ENCODE results near the gene CTSD. TPM values are rescaled to one million over a fixed set of nuclear protein-coding genes. Genes with fewer than 3 reads are reported as not detected.

Gene CTSD
- total and polyA plus RNA-seq, 2 of the 4 experiments (the other 2 are of a cell fraction): 39.8 to 166 TPM

DNA sequence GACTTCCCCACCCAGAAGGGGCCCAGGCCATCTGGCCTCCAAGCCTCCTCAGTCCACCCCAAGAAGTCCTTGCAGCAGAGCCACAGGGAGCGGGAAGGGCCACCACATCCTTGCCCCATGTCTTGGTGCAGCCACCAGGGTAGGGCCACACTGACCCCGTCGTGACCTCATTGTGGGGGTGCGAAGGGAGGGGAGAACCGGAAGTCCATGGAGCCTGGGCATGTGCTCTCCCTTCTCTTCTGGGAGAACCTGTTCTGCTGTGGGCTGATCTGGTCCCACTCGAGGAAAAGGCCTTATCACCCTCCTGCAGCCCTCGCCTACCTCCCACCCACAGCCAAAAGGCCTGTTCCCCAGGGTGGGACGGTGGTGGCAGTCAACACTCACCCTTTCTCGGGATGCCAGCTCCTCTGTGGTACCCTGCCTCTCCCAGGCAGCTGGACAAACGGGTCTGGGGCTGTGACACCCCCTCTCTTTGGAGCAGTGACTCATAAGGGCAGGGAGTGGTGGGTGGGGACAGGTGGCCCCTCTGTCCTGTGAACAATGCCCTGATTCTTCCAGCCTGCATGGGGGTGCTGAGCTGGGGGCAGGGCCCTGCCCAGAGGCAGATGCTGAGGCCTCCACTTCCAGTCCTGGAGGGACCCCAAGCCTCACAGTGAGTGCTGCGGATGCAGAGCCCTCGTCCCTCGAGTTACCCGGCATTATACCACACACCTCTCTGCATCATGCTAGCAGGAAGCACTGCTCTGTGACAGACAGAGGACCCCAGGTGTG is 14.6 kb upstream of the CTSD start:
- POLR2A ChIA-PET (ENCODE audit: unreplicated experiment): no interaction called here
- ATAC-seq (ENCODE audit: low read depth): no peak
- DNase-seq: no peak

More for the DNA sequence above, 14.6 kb upstream of the CTSD start:
- no peak overlapping the region for H3K4me2 ChIP-seq (ENCODE audit: low read depth, low read length)
- no TSS peak for BruUV-seq (replicated peaks)
- H3K9me1 ChIP-seq (ENCODE audit: insufficient read depth, low read length): 0 out of 2 replicates have a peak, but pooled peaks cover under 1% of the 10 kb centered on the region
- peaks cover 9% of the 10 kb centered on the region for H3K9me3 ChIP-seq (ENCODE audit: control insufficient read depth, insufficient read depth, low read length)
- dilution Hi-C loops (cut with HindIII; ENCODE audit: low sequenced_read_pairs, unreplicated experiment) (no loop called here), intact Hi-C loops (cut with micrococcal nuclease) (no loop called here), in situ Hi-C loops (cut with MboI; ENCODE audit: low sequenced_read_pairs) (no loop called here)
- H3K4me3 ChIP-seq (ENCODE audit: insufficient read depth, low read depth, low read length): no peak overlapping the region
- TF ChIP-seq POLR2A (IDR thresholded peaks at IDR 0.05; ENCODE audit: low read depth, low read length) (no peak), BHLHE40 (IDR thresholded peaks at IDR 0.05; ENCODE audit: low read depth, low read length) (no peak), SMC3 (IDR thresholded peaks at IDR 0.05; ENCODE audit: low read depth, low read length) (no peak), MXI1 (IDR thresholded peaks at IDR 0.05; ENCODE audit: borderline replicate concordance, low read depth, low read length) (no peak), MAFK (IDR thresholded peaks at IDR 0.05; ENCODE audit: low read depth, low read length) (no peak), RCOR1 (IDR thresholded peaks at IDR 0.05; ENCODE audit: insufficient replicate concordance, low read length) (no peak), CEBPB (IDR thresholded peaks at IDR 0.05; ENCODE audit: low read depth, low read length) (no peak), RFX5 (IDR thresholded peaks at IDR 0.05; ENCODE audit: low read depth, low read length) (no peak), FOS (IDR thresholded peaks at IDR 0.05; ENCODE audit: low read depth, low read length) (no peak), NFE2L2 (IDR thresholded peaks at IDR 0.05; ENCODE audit: low read depth, low read length) (no peak), CHD1 (IDR thresholded peaks at IDR 0.05; ENCODE audit: low read depth, low read length) (no peak), RAD21 (IDR thresholded peaks at IDR 0.05; ENCODE audit: low read length) (no peak), MAZ (IDR thresholded peaks at IDR 0.05; ENCODE audit: borderline replicate concordance, low read depth, low read length) (no peak)
- TF ChIP-seq, protein P1, sequence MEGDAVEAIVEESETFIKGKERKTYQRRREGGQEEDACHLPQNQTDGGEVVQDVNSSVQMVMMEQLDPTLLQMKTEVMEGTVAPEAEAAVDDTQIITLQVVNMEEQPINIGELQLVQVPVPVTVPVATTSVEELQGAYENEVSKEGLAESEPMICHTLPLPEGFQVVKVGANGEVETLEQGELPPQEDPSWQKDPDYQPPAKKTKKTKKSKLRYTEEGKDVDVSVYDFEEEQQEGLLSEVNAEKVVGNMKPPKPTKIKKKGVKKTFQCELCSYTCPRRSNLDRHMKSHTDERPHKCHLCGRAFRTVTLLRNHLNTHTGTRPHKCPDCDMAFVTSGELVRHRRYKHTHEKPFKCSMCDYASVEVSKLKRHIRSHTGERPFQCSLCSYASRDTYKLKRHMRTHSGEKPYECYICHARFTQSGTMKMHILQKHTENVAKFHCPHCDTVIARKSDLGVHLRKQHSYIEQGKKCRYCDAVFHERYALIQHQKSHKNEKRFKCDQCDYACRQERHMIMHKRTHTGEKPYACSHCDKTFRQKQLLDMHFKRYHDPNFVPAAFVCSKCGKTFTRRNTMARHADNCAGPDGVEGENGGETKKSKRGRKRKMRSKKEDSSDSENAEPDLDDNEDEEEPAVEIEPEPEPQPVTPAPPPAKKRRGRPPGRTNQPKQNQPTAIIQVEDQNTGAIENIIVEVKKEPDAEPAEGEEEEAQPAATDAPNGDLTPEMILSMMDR (conservative IDR thresholded peaks at IDR 0.05; ENCODE audit: low read depth, low read length): no peak
- TF ChIP-seq, protein P2, sequence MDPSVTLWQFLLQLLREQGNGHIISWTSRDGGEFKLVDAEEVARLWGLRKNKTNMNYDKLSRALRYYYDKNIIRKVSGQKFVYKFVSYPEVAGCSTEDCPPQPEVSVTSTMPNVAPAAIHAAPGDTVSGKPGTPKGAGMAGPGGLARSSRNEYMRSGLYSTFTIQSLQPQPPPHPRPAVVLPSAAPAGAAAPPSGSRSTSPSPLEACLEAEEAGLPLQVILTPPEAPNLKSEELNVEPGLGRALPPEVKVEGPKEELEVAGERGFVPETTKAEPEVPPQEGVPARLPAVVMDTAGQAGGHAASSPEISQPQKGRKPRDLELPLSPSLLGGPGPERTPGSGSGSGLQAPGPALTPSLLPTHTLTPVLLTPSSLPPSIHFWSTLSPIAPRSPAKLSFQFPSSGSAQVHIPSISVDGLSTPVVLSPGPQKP (IDR thresholded peaks at IDR 0.05; ENCODE audit: borderline replicate concordance, low read depth, low read length): no peak
- TF ChIP-seq, protein P3, sequence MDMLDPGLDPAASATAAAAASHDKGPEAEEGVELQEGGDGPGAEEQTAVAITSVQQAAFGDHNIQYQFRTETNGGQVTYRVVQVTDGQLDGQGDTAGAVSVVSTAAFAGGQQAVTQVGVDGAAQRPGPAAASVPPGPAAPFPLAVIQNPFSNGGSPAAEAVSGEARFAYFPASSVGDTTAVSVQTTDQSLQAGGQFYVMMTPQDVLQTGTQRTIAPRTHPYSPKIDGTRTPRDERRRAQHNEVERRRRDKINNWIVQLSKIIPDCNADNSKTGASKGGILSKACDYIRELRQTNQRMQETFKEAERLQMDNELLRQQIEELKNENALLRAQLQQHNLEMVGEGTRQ (IDR thresholded peaks at IDR 0.05; ENCODE audit: low read depth, low read length): no peak
- H3K18ac ChIP-seq (ENCODE audit: low read depth, low read length): no peak overlapping the region
- no peaks in the 10 kb centered on the region; the same call in 1 of the 2 replicates for H4K20me1 ChIP-seq (ENCODE audit: insufficient read depth, low read length)
- no peak overlapping the region for H4K8ac ChIP-seq (ENCODE audit: low read depth in 2 of 2, low read length in 2 of 2)
- no peak overlapping the region for H4K91ac ChIP-seq (ENCODE audit: insufficient read depth, low read depth, low read length)
- no peak overlapping the region for H2AFZ ChIP-seq (replicated peaks; ENCODE audit: low read length, poor library complexity)
- no peak overlapping the region for H2AK5ac ChIP-seq (ENCODE audit: low read depth, low read length)
- H2AK9ac ChIP-seq (replicated peaks; ENCODE audit: low read depth, low read length, poor library complexity): no peak overlapping the region
- H2BK120ac ChIP-seq (ENCODE audit: low read depth, low read length): no peak overlapping the region
- 80% methylated on average over 1 of the region's 14 CpGs; no CpG with 5 or more reads in 1 of the 2 experiments for WGBS, 2 experiments (ENCODE audit: extremely low coverage in 2 of 2, insufficient read length in 1 of 2)
- no peaks in the 10 kb centered on the region for H3K36me3 ChIP-seq (ENCODE audit: control insufficient read depth, insufficient read depth, low read length)
- no peak overlapping the region for H3K27ac ChIP-seq (ENCODE audit: insufficient read depth, low read length)
- H3K79me1 ChIP-seq (ENCODE audit: low read depth in 1 of 2, low read length in 2 of 2): no peaks in the 10 kb centered on the region
- CTCF ChIA-PET: no interaction called here
- no peak overlapping the region for H2BK20ac ChIP-seq (ENCODE audit: low read depth, low read length)
- H3K27me3 ChIP-seq (ENCODE audit: control insufficient read depth, insufficient read depth, low read length): peaks cover 39% of the 10 kb centered on the region
- no peak overlapping the region for H3K9ac ChIP-seq (ENCODE audit: low read depth, low read length)
- peaks cover 4% of the 10 kb centered on the region for H3K4me1 ChIP-seq (ENCODE audit: control insufficient read depth, insufficient read depth, low read length)
- no peak overlapping the region for H3K23ac ChIP-seq (ENCODE audit: low read depth, low read length)
- no peak overlapping the region for H3K56ac ChIP-seq (ENCODE audit: extremely low read depth, insufficient read depth, low read length)
- no peak overlapping the region for H3K14ac ChIP-seq (replicated peaks; ENCODE audit: low read depth, low read length)
- no peak overlapping the region for H2BK5ac ChIP-seq (ENCODE audit: low read depth, low read length, poor library complexity, severe bottlenecking)
- no peak overlapping the region for H2BK15ac ChIP-seq (ENCODE audit: low read depth, low read length)
- no peak overlapping the region for H3K4ac ChIP-seq (ENCODE audit: low read depth, low read length)
- no peak overlapping the region for H4K5ac ChIP-seq (ENCODE audit: low read depth, low read length)

Measured in IMR-90 (cell line).